HepG2 (cell line): Measurements from ENCODE around the gene TGFA.

Source experiments
- ARHGAP35 ChIP-seq: sonication (generic); formaldehyde crosslinking; IDR thresholded peaks from 2 replicates; pipeline ENCODE4 v1.9.0; 2022; ENCODE audit warnings: mild to moderate bottlenecking, inconsistent platforms, moderate library complexity, missing genetic modification reagents, borderline replicate concordance
- CBFB ChIP-seq: sonication (generic); formaldehyde crosslinking; IDR thresholded peaks from 2 replicates; pipeline ENCODE4 v1.4.0; 2020; ENCODE audit warnings: missing genetic modification reagents
- EEA1 ChIP-seq: sonication (generic); formaldehyde crosslinking; IDR thresholded peaks from 2 replicates; pipeline ENCODE4 v1.5.1; 2020; ENCODE audit warnings: mild to moderate bottlenecking, missing genetic modification reagents, borderline replicate concordance
- EZH2 ChIP-seq: conservative IDR thresholded peaks from 2 replicates; pipeline ENCODE4 v1.6.1; 2012; ENCODE audit warnings: mild to moderate bottlenecking, low read depth, low read length, moderate library complexity
- FOXK1 ChIP-seq: sonication (generic); formaldehyde crosslinking; IDR thresholded peaks from 2 replicates; pipeline ENCODE4 v1.4.0; 2020; ENCODE audit warnings: low read depth, missing genetic modification reagents, borderline replicate concordance
- IRF2 ChIP-seq: IDR thresholded peaks from 2 replicates; pipeline ENCODE4 v1.6.1; 2018; ENCODE audit warnings: missing genetic modification reagents, missing compliant biosample characterization
- POLR2A ChIP-seq, 2 experiments: IDR thresholded peaks; 2 replicates each; pipeline ENCODE4 v1.6.1; 2011; ENCODE audit warnings: low read depth in 2 of 2, low read length in 2 of 2, mild to moderate bottlenecking in 1 of 2, moderate library complexity in 1 of 2; ENCODE audit not compliant: insufficient read depth in 1 of 2
- POLR2AphosphoS2 ChIP-seq: IDR thresholded peaks from 2 replicates; pipeline ENCODE4 v1.6.1; 2011; ENCODE audit warnings: low read depth, low read length, improper control_type of control experiment
- TOE1 ChIP-seq: sonication (generic); formaldehyde crosslinking; IDR thresholded peaks from 2 replicates; pipeline ENCODE4 v1.4.0; 2020; ENCODE audit warnings: mild to moderate bottlenecking, missing genetic modification reagents
- ZNF720 ChIP-seq: sonication (generic); formaldehyde crosslinking; IDR thresholded peaks from 2 replicates; pipeline ENCODE4 v1.4.0; 2020; ENCODE audit warnings: missing genetic modification reagents
- ZNF883 ChIP-seq: sonication (generic); formaldehyde crosslinking; IDR thresholded peaks from 2 replicates; pipeline ENCODE4 v1.5.1; 2020; ENCODE audit warnings: mild to moderate bottlenecking, missing genetic modification reagents; ENCODE audit errors: not compliant biosample characterization
- TF ChIP-seq, protein P1 (sequence below): sonication (generic); formaldehyde crosslinking; IDR thresholded peaks from 2 replicates; pipeline ENCODE4 v1.8.1; 2022; ENCODE audit warnings: mild to moderate bottlenecking, missing genetic modification reagents
- TF ChIP-seq, protein P2 (sequence below): sonication (generic); formaldehyde crosslinking; IDR thresholded peaks from 2 replicates; pipeline ENCODE4 v1.5.0; 2020; ENCODE audit warnings: mild to moderate bottlenecking, missing genetic modification reagents, moderate library complexity
- TF ChIP-seq, protein P3 (sequence below): sonication (generic); formaldehyde crosslinking; conservative IDR thresholded peaks from 2 replicates; pipeline ENCODE4 v1.8.1; 2023; ENCODE audit warnings: missing genetic modification reagents

DNA sequence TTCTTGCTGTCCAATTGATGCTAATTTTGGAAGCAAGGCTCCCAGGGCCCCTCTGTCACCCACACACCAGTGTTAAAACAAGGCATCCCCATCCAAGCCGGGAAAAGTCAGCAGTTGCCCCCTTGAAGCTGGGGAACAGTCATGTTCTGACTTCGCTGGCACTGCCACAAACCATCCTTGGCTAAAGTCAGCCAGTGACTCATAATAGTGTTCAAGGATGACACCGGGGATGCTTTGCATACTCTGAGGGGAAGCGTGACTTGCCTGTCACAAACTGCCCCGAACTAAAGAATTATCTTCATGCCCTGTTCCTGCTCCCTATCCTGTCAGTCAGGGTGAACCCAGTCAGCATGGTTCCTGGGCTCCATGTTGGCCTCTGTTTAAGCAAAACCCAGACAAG is 37.0 kb downstream of the TGFA start:
- TF ChIP-seq ZNF720 (CRISPR knock-in tag), result no peak
- TF ChIP-seq FOXK1 (CRISPR knock-in tag), result no peak
- TF ChIP-seq, protein P1, sequence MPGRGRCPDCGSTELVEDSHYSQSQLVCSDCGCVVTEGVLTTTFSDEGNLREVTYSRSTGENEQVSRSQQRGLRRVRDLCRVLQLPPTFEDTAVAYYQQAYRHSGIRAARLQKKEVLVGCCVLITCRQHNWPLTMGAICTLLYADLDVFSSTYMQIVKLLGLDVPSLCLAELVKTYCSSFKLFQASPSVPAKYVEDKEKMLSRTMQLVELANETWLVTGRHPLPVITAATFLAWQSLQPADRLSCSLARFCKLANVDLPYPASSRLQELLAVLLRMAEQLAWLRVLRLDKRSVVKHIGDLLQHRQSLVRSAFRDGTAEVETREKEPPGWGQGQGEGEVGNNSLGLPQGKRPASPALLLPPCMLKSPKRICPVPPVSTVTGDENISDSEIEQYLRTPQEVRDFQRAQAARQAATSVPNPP (CRISPR knock-in tag), result no peak
- TF ChIP-seq POLR2A (IDR thresholded peaks at IDR 0.05; ENCODE audit: insufficient read depth in 1 of 2, low read depth in 2 of 2, low read length in 2 of 2), result no peak
- TF ChIP-seq POLR2AphosphoS2, result no peak
- no peak for TF ChIP-seq IRF2 (CRISPR knock-in tag)
- TF ChIP-seq, protein P2, sequence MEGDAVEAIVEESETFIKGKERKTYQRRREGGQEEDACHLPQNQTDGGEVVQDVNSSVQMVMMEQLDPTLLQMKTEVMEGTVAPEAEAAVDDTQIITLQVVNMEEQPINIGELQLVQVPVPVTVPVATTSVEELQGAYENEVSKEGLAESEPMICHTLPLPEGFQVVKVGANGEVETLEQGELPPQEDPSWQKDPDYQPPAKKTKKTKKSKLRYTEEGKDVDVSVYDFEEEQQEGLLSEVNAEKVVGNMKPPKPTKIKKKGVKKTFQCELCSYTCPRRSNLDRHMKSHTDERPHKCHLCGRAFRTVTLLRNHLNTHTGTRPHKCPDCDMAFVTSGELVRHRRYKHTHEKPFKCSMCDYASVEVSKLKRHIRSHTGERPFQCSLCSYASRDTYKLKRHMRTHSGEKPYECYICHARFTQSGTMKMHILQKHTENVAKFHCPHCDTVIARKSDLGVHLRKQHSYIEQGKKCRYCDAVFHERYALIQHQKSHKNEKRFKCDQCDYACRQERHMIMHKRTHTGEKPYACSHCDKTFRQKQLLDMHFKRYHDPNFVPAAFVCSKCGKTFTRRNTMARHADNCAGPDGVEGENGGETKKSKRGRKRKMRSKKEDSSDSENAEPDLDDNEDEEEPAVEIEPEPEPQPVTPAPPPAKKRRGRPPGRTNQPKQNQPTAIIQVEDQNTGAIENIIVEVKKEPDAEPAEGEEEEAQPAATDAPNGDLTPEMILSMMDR, result no peak
- no peak for TF ChIP-seq ZNF883
- TF ChIP-seq EEA1 (CRISPR knock-in tag), result no peak
- no peak for TF ChIP-seq EZH2
- TF ChIP-seq CBFB (CRISPR knock-in tag), result no peak
- TF ChIP-seq, protein P3, sequence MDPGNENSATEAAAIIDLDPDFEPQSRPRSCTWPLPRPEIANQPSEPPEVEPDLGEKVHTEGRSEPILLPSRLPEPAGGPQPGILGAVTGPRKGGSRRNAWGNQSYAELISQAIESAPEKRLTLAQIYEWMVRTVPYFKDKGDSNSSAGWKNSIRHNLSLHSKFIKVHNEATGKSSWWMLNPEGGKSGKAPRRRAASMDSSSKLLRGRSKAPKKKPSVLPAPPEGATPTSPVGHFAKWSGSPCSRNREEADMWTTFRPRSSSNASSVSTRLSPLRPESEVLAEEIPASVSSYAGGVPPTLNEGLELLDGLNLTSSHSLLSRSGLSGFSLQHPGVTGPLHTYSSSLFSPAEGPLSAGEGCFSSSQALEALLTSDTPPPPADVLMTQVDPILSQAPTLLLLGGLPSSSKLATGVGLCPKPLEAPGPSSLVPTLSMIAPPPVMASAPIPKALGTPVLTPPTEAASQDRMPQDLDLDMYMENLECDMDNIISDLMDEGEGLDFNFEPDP (CRISPR knock-in tag), result no peak
- TF ChIP-seq ARHGAP35 (CRISPR knock-in tag), result no peak
- no peak for TF ChIP-seq TOE1 (CRISPR knock-in tag)
